Measurements from ENCODE around the gene FOXO6.

GRCh38 chr1:41319106-41319755 lies 42.0 kb upstream of the FOXO6 start:
- TF ChIP-seq POLR2AphosphoS5 (IDR thresholded peaks at IDR 0.05; ENCODE audit: low read depth, low read length) (no peak), ZNF724P (CRISPR knock-in tag; IDR thresholded peaks at IDR 0.05; ENCODE audit: borderline replicate concordance) (no peak), CTCF (CRISPR knock-in tag; IDR thresholded peaks at IDR 0.05) (no peak), PATZ1 (CRISPR knock-in tag; IDR thresholded peaks at IDR 0.05) (no peak), MYC (CRISPR knock-in tag; IDR thresholded peaks at IDR 0.05; ENCODE audit: borderline replicate concordance) (no peak)

Measured in HepG2 (cell line).